ENCODE measurements around the gene ABCB9.

ABCB9 gene

GRCh38 chr12:122982963-122983788 lies 16.9 kb upstream of the ABCB9 start:
- DNase-seq (ENCODE audit: insufficient read length, low spot score), result no peak
- no peak for FAIRE-seq

GRCh38 chr12:122982477-122982815 lies 16.2 kb upstream of the ABCB9 start:
- FAIRE-seq, result no peak
- DNase-seq (ENCODE audit: insufficient read length, low spot score), result no peak

GRCh38 chr12:122981587-122982476 lies 15.6 kb upstream of the ABCB9 start:
- FAIRE-seq (no peak), DNase-seq (ENCODE audit: insufficient read length, low spot score) (no peak)

GRCh38 chr12:122981036-122981471 lies 14.8 kb upstream of the ABCB9 start:
- FAIRE-seq (no peak), DNase-seq (ENCODE audit: insufficient read length, low spot score) (no peak)

- peak; percentile 91 for DNase-seq (ENCODE audit: insufficient read length, low spot score)
- FAIRE-seq, result peak; percentile 23
These were observed 14.1 kb upstream of the ABCB9 start, which contains the start of gene ARL6IP4 for GRCh38 chr12:122980183-122981035. ARL6IP4 (plus strand) TSS chr12:122980681; CDS start chr12:122981140, 459 bp downstream.

- DNase-seq (ENCODE audit: insufficient read length, low spot score) (no peak), FAIRE-seq (peak; percentile 77)
These were observed 13.6 kb upstream of the ABCB9 start for GRCh38 chr12:122979908-122980182.

- DNase-seq (ENCODE audit: insufficient read length, low spot score) (no peak), FAIRE-seq (no peak)
These were observed 13.0 kb upstream of the ABCB9 start for GRCh38 chr12:122979001-122979907.

GRCh38 chr12:122978507-122978955 lies 12.3 kb upstream of the ABCB9 start:
- DNase-seq (ENCODE audit: insufficient read length, low spot score), result no peak
- no peak for FAIRE-seq

GRCh38 chr12:122977655-122978392 lies 11.6 kb upstream of the ABCB9 start:
- DNase-seq (ENCODE audit: insufficient read length, low spot score) (no peak), FAIRE-seq (no peak)

- FAIRE-seq (no peak), DNase-seq (ENCODE audit: insufficient read length, low spot score) (no peak)
These were observed 10.9 kb upstream of the ABCB9 start for GRCh38 chr12:122977153-122977552.

- no peak for DNase-seq (ENCODE audit: insufficient read length, low spot score)
- no peak for FAIRE-seq
These were observed 10.3 kb upstream of the ABCB9 start for GRCh38 chr12:122976648-122976975.

GRCh38 chr12:122975790-122976647 lies 9.8 kb upstream of the ABCB9 start:
- FAIRE-seq, result no peak
- DNase-seq (ENCODE audit: insufficient read length, low spot score), result no peak

GRCh38 chr12:122974892-122975789 lies 8.9 kb upstream of the ABCB9 start, which contains the start of gene OGFOD2:
OGFOD2 (plus strand) TSS chr12:122975244; CDS start chr12:122975252, 8 bp downstream.
- DNase-seq (ENCODE audit: insufficient read length, low spot score) (peak; percentile 86), FAIRE-seq (peak; percentile 86)

GRCh38 chr12:122974274-122974891 lies 8.1 kb upstream of the ABCB9 start:
- FAIRE-seq (peak; percentile 96), DNase-seq (ENCODE audit: insufficient read length, low spot score) (peak; percentile 85)

- no peak for FAIRE-seq
These were observed 3.4 kb upstream of the ABCB9 start for GRCh38 chr12:122969676-122970075.

GRCh38 chr12:122968104-122968503 lies 1.8 kb upstream of the ABCB9 start:
- DNase-seq (ENCODE audit: insufficient read length, low spot score) (no peak), FAIRE-seq (no peak)

More at GRCh38 chr12:122969676-122970075, 3.4 kb upstream of the ABCB9 start:
- no peak for DNase-seq (ENCODE audit: insufficient read length, low spot score)
